Loucy (cell line): ENCODE measurements around the gene AMACR.

Experiments
- CTCF ChIP-seq: fragments of 200-600 bp; sonication (generic); conservative IDR thresholded peaks from 2 replicates; pipeline ENCODE4 v1.5.1; 2014; ENCODE audit warnings: mild to moderate bottlenecking, antibody characterized with exemption, low read length
- EZH2phosphoT487 ChIP-seq: fragments of 200-600 bp; IDR thresholded peaks from 2 replicates; pipeline ENCODE4 v1.6.1; 2018; ENCODE audit warnings: antibody characterized with exemption, mild to moderate bottlenecking, moderate library complexity, borderline replicate concordance

DNA sequence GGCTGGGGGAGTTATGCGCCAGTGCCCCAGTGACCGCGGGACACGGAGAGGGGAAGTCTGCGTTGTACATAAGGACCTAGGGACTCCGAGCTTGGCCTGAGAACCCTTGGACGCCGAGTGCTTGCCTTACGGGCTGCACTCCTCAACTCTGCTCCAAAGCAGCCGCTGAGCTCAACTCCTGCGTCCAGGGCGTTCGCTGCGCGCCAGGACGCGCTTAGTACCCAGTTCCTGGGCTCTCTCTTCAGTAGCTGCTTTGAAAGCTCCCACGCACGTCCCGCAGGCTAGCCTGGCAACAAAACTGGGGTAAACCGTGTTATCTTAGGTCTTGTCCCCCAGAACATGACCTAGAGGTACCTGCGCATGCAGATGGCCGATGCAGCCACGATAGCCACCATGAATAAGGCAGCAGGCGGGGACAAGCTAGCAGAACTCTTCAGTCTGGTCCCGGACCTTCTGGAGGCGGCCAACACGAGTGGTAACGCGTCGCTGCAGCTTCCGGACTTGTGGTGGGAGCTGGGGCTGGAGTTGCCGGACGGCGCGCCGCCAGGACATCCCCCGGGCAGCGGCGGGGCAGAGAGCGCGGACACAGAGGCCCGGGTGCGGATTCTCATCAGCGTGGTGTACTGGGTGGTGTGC lies 71.4 kb downstream of the AMACR start, which contains the start of gene RXFP3:
- TF ChIP-seq EZH2phosphoT487: no peak
- no peak for TF ChIP-seq CTCF
